Peyer's patch (tissue), 4 donors: Measurements from ENCODE around the gene TRIM25.

Source experiments
- POLR2A ChIP-seq, 2 donors: fragments of 450-650 bp; IDR thresholded peaks; one replicate each; pipeline ENCODE4 v1.5.1; 2017; ENCODE audit warnings: antibody characterized with exemption in 2 of 2, mild to moderate bottlenecking in 2 of 2, moderate library complexity in 2 of 2
- TF ChIP-seq, protein P1 (sequence below), 6 experiments: fragments of 450-650 bp in 4 of 6; fragments of 200-600 bp in 2 of 6; sonication (generic) in 1 of 6; IDR thresholded peaks; one replicate each; pipeline ENCODE4 v1.5.1; 2017 to 2019; ENCODE audit warnings: antibody characterized with exemption in 6 of 6, mild to moderate bottlenecking in 3 of 6, moderate library complexity in 1 of 6

GRCh38 chr17:56903560-56903959 lies 10.3 kb downstream of the TRIM25 start:
- TF ChIP-seq, protein P1, sequence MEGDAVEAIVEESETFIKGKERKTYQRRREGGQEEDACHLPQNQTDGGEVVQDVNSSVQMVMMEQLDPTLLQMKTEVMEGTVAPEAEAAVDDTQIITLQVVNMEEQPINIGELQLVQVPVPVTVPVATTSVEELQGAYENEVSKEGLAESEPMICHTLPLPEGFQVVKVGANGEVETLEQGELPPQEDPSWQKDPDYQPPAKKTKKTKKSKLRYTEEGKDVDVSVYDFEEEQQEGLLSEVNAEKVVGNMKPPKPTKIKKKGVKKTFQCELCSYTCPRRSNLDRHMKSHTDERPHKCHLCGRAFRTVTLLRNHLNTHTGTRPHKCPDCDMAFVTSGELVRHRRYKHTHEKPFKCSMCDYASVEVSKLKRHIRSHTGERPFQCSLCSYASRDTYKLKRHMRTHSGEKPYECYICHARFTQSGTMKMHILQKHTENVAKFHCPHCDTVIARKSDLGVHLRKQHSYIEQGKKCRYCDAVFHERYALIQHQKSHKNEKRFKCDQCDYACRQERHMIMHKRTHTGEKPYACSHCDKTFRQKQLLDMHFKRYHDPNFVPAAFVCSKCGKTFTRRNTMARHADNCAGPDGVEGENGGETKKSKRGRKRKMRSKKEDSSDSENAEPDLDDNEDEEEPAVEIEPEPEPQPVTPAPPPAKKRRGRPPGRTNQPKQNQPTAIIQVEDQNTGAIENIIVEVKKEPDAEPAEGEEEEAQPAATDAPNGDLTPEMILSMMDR (IDR thresholded peaks at IDR 0.05): no peak
- no peak for TF ChIP-seq POLR2A (IDR thresholded peaks at IDR 0.05)
